Upper lobe of left lung (tissue), 4 donors: Measurements from ENCODE around the gene TEN1.

Experiments used
- POLR2A ChIP-seq, 4 donors: fragments of 450-650 bp; IDR thresholded peaks; one replicate each; pipeline ENCODE4 v1.5.1; 2016 to 2017; ENCODE audit warnings: antibody characterized with exemption in 4 of 4, mild to moderate bottlenecking in 2 of 4
- TF ChIP-seq, protein P1 (sequence below), 6 experiments: fragments of 450-650 bp in 4 of 6; fragments of 200-600 bp in 2 of 6; sonication (generic) in 2 of 6; IDR thresholded peaks; one replicate each; pipeline ENCODE4 v1.5.1; 2016 to 2019; ENCODE audit warnings: antibody characterized with exemption in 6 of 6

DNA sequence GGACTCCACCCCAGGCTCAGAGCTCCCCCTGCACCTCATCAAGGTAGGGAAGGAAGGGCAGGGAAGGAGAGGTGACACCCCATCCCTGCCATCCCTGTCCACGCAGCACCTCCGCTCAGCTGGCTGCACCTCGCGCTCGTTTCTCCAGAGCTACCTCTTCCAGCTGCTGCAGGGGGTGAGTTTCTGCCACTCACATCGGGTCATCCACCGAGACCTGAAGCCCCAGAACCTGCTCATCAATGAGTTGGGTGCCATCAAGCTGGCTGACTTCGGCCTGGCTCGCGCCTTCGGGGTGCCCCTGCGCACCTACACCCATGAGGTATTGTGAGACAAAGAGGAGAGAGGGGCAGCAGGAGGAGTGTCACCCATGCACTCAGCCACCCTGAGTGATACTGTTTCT lies 23.1 kb downstream of the TEN1 start:
- TF ChIP-seq POLR2A (IDR thresholded peaks at IDR 0.05) = no peak
- TF ChIP-seq, protein P1, sequence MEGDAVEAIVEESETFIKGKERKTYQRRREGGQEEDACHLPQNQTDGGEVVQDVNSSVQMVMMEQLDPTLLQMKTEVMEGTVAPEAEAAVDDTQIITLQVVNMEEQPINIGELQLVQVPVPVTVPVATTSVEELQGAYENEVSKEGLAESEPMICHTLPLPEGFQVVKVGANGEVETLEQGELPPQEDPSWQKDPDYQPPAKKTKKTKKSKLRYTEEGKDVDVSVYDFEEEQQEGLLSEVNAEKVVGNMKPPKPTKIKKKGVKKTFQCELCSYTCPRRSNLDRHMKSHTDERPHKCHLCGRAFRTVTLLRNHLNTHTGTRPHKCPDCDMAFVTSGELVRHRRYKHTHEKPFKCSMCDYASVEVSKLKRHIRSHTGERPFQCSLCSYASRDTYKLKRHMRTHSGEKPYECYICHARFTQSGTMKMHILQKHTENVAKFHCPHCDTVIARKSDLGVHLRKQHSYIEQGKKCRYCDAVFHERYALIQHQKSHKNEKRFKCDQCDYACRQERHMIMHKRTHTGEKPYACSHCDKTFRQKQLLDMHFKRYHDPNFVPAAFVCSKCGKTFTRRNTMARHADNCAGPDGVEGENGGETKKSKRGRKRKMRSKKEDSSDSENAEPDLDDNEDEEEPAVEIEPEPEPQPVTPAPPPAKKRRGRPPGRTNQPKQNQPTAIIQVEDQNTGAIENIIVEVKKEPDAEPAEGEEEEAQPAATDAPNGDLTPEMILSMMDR (IDR thresholded peaks at IDR 0.05) = no peak
